ENCODE data around the gene CSAD.

DNA sequence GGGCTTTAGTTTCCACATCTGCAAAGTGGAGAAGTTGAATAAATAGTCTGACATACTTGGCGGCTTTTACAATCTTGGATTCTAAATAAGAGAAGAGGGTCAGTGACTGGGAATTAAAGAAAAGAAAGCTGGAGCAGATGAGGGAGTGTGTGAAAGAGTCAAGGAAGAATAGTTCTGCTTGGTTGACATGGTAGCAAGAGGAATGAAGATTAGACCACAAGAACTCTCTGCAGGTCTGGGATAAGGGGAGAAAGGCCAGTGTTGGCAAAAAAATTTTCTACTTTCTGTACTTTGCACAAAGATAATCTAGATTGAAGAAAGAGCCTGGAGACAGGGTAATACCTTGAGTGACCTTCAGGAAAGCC lies 20.4 kb upstream of the CSAD start:
- no peak for TF ChIP-seq POLR2AphosphoS5 (IDR thresholded peaks at IDR 0.05; ENCODE audit: low read depth)
- TF ChIP-seq, protein P1, sequence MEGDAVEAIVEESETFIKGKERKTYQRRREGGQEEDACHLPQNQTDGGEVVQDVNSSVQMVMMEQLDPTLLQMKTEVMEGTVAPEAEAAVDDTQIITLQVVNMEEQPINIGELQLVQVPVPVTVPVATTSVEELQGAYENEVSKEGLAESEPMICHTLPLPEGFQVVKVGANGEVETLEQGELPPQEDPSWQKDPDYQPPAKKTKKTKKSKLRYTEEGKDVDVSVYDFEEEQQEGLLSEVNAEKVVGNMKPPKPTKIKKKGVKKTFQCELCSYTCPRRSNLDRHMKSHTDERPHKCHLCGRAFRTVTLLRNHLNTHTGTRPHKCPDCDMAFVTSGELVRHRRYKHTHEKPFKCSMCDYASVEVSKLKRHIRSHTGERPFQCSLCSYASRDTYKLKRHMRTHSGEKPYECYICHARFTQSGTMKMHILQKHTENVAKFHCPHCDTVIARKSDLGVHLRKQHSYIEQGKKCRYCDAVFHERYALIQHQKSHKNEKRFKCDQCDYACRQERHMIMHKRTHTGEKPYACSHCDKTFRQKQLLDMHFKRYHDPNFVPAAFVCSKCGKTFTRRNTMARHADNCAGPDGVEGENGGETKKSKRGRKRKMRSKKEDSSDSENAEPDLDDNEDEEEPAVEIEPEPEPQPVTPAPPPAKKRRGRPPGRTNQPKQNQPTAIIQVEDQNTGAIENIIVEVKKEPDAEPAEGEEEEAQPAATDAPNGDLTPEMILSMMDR (conservative IDR thresholded peaks at IDR 0.05; ENCODE audit: low read depth in 2 of 2), result no peak
- TF ChIP-seq STAT1 (IDR thresholded peaks at IDR 0.05; ENCODE audit: unreplicated experiment), result no peak
- TF ChIP-seq CREB1 (CRISPR knock-in tag; IDR thresholded peaks at IDR 0.05; ENCODE audit: low read depth), result no peak
- no peak for TF ChIP-seq EZH2 (IDR thresholded peaks at IDR 0.05; ENCODE audit: low read depth, unreplicated experiment)
- TF ChIP-seq EZH2phosphoT487 (IDR thresholded peaks at IDR 0.05; ENCODE audit: unreplicated experiment), result no peak
- TF ChIP-seq JUNB (IDR thresholded peaks at IDR 0.05; ENCODE audit: unreplicated experiment), result no peak
- no peak for TF ChIP-seq NANOG (IDR thresholded peaks at IDR 0.05; ENCODE audit: borderline replicate concordance)
- no peak for TF ChIP-seq ZNF331 (CRISPR knock-in tag; IDR thresholded peaks at IDR 0.05; ENCODE audit: low read depth)
- TF ChIP-seq, protein P2, sequence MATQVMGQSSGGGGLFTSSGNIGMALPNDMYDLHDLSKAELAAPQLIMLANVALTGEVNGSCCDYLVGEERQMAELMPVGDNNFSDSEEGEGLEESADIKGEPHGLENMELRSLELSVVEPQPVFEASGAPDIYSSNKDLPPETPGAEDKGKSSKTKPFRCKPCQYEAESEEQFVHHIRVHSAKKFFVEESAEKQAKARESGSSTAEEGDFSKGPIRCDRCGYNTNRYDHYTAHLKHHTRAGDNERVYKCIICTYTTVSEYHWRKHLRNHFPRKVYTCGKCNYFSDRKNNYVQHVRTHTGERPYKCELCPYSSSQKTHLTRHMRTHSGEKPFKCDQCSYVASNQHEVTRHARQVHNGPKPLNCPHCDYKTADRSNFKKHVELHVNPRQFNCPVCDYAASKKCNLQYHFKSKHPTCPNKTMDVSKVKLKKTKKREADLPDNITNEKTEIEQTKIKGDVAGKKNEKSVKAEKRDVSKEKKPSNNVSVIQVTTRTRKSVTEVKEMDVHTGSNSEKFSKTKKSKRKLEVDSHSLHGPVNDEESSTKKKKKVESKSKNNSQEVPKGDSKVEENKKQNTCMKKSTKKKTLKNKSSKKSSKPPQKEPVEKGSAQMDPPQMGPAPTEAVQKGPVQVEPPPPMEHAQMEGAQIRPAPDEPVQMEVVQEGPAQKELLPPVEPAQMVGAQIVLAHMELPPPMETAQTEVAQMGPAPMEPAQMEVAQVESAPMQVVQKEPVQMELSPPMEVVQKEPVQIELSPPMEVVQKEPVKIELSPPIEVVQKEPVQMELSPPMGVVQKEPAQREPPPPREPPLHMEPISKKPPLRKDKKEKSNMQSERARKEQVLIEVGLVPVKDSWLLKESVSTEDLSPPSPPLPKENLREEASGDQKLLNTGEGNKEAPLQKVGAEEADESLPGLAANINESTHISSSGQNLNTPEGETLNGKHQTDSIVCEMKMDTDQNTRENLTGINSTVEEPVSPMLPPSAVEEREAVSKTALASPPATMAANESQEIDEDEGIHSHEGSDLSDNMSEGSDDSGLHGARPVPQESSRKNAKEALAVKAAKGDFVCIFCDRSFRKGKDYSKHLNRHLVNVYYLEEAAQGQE (IDR thresholded peaks at IDR 0.05; ENCODE audit: unreplicated experiment), result no peak
- TF ChIP-seq, protein P3, sequence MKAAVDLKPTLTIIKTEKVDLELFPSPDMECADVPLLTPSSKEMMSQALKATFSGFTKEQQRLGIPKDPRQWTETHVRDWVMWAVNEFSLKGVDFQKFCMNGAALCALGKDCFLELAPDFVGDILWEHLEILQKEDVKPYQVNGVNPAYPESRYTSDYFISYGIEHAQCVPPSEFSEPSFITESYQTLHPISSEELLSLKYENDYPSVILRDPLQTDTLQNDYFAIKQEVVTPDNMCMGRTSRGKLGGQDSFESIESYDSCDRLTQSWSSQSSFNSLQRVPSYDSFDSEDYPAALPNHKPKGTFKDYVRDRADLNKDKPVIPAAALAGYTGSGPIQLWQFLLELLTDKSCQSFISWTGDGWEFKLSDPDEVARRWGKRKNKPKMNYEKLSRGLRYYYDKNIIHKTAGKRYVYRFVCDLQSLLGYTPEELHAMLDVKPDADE (IDR thresholded peaks at IDR 0.05), result no peak
- TF ChIP-seq, protein P4, sequence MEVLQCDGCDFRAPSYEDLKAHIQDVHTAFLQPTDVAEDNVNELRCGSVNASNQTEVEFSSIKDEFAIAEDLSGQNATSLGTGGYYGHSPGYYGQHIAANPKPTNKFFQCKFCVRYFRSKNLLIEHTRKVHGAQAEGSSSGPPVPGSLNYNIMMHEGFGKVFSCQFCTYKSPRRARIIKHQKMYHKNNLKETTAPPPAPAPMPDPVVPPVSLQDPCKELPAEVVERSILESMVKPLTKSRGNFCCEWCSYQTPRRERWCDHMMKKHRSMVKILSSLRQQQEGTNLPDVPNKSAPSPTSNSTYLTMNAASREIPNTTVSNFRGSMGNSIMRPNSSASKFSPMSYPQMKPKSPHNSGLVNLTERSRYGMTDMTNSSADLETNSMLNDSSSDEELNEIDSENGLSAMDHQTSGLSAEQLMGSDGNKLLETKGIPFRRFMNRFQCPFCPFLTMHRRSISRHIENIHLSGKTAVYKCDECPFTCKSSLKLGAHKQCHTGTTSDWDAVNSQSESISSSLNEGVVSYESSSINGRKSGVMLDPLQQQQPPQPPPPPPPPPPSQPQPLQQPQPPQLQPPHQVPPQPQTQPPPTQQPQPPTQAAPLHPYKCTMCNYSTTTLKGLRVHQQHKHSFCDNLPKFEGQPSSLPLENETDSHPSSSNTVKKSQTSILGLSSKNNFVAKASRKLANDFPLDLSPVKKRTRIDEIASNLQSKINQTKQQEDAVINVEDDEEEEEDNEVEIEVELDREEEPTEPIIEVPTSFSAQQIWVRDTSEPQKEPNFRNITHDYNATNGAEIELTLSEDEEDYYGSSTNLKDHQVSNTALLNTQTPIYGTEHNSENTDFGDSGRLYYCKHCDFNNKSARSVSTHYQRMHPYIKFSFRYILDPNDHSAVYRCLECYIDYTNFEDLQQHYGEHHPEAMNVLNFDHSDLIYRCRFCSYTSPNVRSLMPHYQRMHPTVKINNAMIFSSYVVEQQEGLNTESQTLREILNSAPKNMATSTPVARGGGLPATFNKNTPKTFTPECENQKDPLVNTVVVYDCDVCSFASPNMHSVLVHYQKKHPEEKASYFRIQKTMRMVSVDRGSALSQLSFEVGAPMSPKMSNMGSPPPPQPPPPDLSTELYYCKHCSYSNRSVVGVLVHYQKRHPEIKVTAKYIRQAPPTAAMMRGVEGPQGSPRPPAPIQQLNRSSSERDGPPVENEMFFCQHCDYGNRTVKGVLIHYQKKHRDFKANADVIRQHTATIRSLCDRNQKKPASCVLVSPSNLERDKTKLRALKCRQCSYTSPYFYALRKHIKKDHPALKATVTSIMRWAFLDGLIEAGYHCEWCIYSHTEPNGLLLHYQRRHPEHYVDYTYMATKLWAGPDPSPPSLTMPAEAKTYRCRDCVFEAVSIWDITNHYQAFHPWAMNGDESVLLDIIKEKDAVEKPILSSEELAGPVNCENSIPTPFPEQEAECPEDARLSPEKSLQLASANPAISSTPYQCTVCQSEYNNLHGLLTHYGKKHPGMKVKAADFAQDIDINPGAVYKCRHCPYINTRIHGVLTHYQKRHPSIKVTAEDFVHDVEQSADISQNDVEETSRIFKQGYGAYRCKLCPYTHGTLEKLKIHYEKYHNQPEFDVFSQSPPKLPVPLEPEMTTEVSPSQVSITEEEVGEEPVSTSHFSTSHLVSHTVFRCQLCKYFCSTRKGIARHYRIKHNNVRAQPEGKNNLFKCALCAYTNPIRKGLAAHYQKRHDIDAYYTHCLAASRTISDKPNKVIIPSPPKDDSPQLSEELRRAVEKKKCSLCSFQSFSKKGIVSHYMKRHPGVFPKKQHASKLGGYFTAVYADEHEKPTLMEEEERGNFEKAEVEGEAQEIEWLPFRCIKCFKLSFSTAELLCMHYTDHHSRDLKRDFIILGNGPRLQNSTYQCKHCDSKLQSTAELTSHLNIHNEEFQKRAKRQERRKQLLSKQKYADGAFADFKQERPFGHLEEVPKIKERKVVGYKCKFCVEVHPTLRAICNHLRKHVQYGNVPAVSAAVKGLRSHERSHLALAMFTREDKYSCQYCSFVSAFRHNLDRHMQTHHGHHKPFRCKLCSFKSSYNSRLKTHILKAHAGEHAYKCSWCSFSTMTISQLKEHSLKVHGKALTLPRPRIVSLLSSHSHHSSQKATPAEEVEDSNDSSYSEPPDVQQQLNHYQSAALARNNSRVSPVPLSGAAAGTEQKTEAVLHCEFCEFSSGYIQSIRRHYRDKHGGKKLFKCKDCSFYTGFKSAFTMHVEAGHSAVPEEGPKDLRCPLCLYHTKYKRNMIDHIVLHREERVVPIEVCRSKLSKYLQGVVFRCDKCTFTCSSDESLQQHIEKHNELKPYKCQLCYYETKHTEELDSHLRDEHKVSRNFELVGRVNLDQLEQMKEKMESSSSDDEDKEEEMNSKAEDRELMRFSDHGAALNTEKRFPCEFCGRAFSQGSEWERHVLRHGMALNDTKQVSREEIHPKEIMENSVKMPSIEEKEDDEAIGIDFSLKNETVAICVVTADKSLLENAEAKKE (CRISPR knock-in tag; IDR thresholded peaks at IDR 0.05), result no peak
